Spleen (tissue), 7 donors: ENCODE results near the gene EPX.

Experiments
- POLR2AphosphoS5 ChIP-seq, 3 donors: sonication (generic); formaldehyde crosslinking; IDR thresholded peaks; one replicate each; pipeline ENCODE4 v1.5.1; 2017; ENCODE audit warnings: antibody characterized with exemption in 3 of 3
- TF ChIP-seq, protein P1 (sequence below), 11 experiments: fragments of 200-600 bp in 7 of 11; fragments of 450-650 bp in 4 of 11; sonication (generic) in 4 of 11; IDR thresholded peaks in 8 of 11; conservative IDR thresholded peaks in 3 of 11; 1 replicate in 7 of 11; 2 replicates in 4 of 11; pipeline versions ENCODE4 v1.4.0 to v1.8.0; 2016 to 2021; ENCODE audit warnings: antibody characterized with exemption in 11 of 11, inconsistent platforms in 4 of 11, mild to moderate bottlenecking in 1 of 11
- donor health status: DM: no; HTN: no; CAD: no; lungs with moderate emphysema.
- donor health status: DM: no; HTN: no; CAD: no.
- donor health status: DM: no; HTN: no; CAD: no.

DNA sequence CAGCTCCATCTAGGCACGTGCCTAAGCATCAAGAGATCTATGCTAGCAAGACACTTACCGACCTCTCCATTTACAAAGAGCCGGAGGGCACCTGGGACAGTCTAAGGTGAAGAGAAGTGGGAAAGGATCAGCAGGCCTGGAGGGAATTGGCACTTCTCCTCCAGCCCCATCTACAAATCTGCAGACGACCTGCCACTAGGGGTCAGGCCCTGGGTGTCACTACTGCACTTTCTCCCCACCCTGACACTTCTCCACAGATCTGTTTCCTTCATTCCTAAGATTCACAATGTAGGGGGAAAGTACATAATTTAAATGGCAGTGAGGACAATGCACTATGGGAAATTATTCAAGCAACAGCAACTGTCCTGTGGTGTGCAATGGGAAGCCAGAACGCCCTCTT is 18.4 kb downstream of the EPX start:
- TF ChIP-seq, protein P1, sequence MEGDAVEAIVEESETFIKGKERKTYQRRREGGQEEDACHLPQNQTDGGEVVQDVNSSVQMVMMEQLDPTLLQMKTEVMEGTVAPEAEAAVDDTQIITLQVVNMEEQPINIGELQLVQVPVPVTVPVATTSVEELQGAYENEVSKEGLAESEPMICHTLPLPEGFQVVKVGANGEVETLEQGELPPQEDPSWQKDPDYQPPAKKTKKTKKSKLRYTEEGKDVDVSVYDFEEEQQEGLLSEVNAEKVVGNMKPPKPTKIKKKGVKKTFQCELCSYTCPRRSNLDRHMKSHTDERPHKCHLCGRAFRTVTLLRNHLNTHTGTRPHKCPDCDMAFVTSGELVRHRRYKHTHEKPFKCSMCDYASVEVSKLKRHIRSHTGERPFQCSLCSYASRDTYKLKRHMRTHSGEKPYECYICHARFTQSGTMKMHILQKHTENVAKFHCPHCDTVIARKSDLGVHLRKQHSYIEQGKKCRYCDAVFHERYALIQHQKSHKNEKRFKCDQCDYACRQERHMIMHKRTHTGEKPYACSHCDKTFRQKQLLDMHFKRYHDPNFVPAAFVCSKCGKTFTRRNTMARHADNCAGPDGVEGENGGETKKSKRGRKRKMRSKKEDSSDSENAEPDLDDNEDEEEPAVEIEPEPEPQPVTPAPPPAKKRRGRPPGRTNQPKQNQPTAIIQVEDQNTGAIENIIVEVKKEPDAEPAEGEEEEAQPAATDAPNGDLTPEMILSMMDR (IDR thresholded peaks at IDR 0.05 in 8 of 11, conservative IDR thresholded peaks at IDR 0.05 in 3 of 11) = no peak
- no peak for TF ChIP-seq POLR2AphosphoS5 (IDR thresholded peaks at IDR 0.05)
